ENCODE results near the gene PDE8A.
"Not testable (repeated sequence)": the region's sequence is repeated elsewhere in the genome, so short reads cannot be mapped to it uniquely, and the experiment has no call there.

PDE8A gene

DNA sequence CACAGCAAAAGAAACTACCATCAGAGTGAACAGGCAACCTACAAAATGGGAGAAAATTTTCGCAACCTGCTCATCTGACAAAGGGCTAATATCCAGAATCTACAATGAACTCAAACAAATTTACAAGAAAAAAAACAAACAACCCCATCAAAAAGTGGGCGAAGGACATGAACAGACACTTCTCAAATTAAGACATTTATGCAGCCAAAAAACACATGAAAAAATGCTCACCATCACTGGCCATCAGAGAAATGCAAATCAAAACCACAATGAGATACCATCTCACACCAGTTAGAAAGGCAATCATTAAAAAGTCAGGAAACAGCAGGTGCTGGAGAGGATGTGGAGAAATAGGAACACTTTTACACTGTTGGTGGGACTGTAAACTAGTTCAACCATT lies 30.1 kb downstream of the PDE8A start:
- DNase-seq = not testable (repeated sequence)

DNA sequence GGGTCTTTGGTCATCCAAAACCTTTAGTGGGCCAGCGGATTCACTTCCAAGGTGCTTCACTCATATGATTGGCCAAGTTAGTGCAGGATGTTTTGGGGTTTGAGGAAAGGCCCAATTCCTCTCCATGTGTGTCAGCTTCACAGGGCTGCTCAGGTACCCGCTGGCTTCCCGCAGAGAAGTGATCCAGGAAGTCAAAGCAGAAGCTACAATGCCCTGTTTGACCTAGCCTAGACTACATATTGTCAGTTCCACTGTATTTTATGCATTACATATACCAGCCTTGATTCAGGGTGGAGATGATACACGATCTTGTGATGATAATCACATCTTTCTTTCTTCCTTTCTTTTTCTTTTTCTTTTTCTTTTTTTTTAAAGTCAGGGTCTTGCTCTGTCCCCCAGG lies 32.1 kb downstream of the PDE8A start:
- DNase-seq = no peak

DNA sequence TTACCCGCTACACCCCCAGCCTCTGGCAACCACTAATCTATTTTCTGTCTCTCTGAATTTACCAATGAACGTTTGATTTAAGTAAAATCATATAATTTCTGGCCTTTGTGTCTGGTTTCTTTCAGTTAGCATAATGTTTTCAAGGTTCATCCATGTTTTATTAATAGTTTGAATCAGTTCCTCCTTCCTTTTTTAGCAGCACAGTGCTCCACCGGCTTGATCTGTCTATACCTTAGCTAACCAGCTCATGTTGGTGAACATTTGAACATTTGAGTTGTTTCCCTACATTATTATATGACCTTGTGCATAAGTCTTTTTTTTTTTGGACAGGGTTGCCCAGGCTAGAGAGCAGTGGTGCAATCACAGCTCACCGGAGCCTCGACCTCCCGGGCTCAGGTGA lies 33.3 kb downstream of the PDE8A start:
- DNase-seq = no peak

DNA sequence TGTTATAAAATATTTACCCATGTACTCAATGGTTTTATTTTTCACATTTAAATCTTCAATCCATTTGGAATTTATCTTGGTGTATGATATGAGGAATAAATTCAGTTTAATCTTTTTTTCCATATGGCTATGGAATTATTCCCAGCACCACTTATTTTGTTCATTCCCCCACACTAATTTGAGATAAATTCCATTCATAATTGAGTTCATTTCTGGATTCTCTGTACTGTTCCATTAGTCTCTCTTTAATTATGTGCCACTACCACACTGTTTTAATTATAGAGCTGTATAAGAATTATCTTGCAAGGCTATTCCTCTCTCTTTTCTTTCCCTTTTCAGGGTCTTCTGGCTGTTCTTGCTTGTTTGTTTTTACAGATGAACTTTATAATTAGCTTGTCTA lies 34.6 kb downstream of the PDE8A start:
- no peak for DNase-seq

DNA sequence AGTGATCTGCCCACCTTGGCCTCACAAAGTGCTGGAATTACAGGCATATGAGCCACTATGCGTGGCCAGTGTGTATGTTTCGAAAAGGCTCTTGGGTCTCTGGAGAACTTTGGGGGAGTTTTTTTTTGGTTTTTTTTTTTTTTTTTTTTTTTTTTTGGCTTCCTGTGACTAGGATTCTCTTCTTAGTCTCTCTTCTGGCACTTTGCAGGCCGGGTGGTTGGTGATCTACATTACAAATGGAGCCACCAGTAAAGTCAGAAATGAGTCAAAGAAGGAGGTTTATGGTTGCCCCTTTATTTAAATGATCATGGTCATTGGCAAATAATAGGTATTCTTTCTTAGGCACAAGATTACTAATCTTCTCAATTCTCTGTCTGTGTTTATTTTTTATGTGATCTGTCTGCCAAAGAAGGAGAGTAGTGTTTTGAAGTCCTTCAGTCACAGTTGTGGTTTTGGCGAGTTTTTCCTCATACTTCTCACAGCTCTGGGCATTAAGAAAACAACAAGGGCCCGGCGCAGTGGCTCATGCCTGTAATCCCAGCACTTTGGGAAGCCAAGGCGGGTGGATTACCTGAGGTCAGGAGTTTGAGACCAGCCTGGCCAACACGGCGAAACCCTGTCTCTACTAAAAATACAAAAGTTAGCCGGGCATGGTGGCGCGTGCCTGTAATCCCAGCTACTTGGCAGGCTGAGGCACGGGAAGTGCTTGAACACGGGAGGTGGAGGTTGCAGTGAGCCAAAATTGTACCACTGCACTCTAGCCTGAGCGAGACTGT lies 38.3 kb downstream of the PDE8A start:
- DNase-seq = no peak

DNA sequence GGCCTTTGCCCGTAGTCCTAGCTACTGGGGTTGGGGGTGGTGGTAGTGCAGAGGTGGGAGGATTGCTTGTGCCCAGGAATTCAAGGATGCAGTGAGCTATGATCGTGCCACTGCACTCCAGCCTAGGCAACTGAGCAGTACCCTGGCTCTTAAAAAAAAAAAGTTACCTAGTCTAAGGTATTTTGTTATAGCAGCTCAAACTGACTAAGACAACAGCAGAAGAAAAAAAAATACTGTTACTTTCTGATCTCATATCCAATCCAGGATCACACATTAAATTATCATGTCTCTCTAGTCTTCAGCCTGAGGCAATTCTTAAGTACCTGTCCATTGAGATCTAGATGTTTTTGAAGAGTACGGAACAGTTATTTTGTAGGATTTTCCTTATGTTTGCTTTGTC lies 39.8 kb downstream of the PDE8A start:
- DNase-seq = no peak

DNA sequence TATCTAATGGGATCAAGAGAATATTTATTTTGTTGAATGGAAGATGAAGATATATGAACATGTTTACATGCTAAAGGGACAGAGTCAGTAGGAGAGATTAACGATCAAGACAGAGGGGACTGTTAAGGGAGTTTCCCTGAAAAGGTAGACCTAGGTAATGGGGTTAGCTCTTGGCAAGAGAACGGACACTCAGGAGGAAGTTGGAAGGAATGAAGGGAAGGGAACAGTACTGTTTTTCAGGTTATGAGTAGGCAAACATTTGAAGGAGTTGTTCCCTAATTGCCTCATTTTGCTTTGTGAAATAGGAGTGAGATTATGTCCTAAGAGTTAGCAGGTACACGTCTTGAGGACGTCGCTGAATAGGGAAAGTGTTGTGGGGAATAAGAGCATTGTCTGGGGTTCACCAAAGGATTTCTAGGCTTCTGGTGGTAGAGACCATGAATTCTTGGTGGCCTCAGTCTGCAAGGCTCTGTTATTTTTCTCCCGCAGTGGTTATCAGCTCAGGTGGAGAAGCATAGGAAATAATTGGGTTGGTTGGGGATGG lies 41.3 kb downstream of the PDE8A start:
- no peak for DNase-seq

DNA sequence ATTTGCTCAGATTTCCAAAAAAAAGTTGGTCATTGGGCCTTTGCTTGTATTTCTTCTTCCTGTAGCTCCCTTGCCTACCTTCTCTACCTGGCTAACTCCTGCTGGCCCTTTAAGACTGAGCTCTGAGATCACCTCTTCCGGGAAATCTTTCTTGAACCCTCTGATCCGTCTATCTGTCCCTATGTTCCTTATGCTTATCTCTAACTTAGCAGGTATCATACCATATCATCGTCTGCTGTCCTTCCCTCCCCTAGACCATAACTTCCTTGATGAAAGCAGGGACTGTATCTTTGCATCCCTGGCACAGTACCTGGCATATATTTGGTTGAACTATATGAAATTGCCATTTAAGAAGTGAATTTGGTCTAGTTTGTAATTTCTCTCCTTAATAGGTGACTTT lies 42.3 kb downstream of the PDE8A start:
- no peak for DNase-seq

DNA sequence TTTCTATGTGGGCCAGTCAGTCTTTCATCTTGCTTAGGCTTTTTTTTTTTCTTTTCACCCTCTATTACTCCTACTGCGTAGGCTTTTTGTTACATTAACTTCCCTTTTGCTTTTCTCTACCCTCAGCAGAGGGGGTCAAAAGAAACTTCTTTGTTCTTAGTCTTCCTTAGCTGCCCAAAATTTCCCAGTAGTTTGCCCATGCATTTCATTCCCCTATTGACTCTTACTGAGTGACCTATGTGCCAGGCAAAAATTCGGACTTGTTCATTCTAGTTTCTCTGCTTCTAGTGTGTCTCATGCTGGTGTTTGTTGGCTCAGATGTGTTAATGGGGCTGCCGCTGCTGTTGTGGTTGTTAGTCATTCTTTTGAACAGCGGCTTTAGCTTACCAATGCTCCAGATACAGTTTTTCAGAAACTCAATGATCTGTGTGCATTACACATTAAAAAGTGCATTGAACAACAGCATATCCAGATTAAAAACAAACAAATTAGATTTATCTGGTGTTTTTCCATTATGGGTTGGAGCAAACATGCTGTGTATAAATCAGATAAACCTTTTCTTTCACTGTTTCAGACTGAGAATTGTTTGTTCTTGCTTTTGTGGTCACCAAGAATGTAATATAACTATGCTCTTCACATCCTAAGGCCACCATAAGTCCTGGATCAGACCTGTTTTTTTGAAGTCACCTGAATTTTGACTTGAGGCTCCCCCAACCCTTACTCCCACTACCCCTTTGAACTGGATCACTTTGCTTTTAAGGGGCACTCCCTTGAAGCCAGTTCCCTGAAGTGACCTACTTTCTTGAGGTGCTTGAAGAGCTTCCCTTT lies 43.1 kb downstream of the PDE8A start:
- DNase-seq = no peak

DNA sequence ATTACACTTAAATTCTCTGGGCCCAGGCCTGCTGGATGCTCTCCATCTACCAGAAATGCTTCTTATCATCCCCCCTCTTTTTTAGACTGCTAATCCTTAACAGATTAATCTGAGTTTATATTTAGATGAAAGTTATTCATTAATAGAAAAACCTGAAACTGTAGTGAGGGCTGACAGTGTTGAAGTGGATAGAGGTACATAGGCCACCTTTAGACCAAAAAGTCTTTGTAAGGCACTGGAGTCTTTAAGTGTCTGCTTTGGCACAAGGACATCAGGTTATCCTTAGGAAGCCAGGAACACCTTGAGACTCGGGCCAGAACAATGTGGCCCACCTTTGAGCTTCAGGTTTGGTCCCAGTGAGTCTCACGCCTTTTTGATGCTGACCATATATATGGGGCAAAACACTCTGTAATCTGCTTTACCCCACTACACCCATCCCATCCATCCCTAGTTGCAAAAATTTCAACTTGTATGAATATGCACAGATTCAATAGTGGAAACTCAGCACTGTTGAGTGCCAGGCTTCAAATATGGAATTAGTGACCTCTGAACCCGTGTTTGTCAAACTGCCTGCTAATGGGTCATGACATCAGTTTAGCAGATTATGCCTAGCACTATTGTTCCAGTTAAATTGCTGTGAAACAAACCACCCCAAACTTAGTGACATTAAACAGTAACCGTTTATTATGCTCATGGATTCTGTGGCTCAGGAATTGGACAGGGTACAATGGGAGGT lies 44.0 kb downstream of the PDE8A start:
- DNase-seq = no peak

DNA sequence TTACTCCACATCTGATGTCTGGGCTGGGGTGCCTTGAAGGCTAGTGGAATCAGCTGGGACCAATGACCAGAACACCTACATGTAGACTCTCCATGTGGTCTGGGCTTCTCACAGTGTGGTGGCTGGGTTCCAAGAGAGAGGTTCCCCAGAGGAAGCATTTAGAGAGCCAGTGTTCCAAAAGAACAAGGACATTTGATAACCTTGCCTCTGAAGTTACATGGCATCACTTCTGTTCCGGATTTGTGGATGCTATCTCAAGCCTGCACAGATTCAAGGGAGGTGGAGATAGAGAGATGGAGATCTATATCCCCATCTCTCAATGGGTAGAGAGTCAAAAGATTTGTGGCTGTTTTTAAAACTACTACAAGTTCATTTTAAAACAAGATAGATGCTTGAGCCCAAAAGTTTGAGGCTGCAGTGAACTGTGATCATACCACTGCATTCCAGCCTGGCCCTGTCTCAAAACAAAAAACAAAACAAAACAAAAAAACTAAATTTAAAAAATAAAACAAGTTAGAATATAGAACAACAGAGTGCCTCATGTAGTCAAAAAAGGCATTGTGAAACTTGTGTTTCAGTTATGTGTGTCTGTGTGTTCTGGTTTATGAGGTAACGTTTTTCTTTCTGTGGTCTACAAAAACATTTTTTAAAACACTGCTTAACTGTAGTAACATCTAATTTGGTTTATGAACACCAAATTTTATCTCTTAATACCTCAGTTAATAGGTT lies 44.8 kb downstream of the PDE8A start:
- DNase-seq = no peak

DNA sequence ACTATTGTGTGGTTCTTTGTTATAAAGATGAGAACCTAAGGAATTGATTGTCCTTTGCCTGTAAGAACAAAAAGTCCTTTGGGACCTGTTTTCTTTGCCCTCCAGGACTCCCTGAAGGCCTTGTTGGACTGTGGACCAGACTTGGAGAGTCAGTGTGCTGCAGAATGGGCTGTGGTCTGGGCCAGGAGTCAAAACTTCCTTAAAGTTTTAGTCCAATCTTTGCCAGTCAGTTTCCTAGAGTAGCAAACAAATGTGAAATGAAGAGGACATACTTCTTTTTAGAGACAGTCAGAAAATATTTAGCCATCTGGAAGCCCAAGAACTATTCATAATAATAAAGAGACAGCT lies 45.4 kb downstream of the PDE8A start:
- DNase-seq = no peak

DNA sequence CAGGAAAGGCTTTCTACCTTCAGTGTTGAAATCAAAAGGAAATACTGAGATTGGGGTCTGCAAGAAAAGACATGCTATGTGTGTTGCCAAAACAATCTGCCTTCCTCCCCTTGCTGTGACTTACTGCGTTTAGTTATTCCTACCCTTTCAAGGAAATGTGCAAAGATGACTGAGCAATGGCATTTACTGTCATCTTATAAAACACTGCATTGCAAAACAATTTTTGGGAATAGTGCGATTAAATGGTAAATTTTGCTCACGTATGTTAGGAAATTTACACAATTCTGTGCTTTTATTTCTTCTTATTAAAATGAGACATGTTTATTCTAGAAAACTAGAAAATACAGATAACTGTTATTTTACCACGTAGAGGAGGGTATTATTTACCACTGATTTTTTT lies 45.8 kb downstream of the PDE8A start:
- DNase-seq = no peak

DNA sequence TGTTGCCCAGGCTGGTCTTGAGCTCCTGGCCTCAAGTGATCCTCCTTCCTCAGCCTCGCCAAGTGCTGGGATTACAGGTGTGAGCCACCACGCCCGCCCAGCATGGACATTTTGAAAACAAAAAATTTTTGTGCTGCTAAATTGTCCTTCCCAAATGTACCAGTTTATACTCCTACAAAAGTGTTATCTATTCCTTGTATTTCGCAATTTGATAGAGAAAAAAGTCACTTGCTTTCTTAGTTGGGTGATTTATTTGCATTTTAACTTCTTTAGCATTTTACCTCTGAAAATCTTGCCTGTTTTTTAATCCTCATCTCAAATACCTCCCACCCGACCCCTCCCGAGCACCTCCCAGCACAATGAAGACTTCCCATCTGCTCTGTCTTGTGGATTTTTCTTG lies 46.8 kb downstream of the PDE8A start:
- DNase-seq = no peak

DNA sequence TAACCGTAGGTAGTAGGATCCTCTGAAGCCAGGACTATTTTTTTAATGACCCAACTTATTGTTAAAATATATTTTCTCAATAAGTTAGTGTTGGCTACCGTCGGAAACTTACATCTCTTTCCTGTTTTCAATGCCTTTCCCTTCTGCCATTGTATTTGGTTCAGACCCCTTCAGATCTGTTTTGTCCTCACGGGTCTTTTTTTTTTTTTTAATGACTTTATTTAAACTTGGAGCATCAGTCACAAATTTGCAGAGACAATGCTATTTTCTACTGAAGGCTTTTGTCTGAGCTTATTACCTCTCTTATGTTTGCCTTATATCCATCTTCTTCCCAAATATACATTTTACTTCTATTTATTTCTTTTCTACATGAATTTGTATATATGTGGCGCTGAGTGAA lies 47.6 kb downstream of the PDE8A start:
- DNase-seq = no peak

DNA sequence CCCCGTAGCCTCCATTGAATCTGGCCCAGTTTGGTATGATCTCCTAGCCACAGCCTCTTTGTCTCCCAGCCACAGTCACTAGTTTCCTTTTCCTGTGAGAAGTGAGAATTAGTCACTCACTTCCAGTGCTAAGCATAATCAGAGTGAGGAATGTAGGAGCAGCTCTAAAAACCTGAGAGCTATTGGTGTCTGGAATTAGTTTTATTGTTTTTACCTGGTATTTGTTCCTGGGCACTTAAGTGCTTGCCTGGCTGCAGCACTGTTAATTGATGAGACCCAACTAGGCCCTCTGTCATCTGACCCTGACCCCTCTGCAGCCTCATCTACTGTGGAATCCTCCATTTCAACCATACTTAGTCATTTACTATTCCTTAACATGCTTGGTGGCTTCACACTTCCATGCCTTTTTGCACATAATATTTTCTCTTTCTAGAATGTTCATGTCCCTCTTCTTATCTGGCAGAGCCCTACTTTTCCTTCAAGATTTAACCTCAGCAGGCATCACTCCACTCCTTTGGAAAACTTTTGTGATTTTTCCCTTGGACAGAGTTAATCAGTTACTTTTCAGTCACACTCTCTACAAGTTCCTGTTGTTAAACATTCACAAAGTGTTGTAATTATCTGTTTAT lies 48.8 kb downstream of the PDE8A start:
- DNase-seq = no peak

DNA sequence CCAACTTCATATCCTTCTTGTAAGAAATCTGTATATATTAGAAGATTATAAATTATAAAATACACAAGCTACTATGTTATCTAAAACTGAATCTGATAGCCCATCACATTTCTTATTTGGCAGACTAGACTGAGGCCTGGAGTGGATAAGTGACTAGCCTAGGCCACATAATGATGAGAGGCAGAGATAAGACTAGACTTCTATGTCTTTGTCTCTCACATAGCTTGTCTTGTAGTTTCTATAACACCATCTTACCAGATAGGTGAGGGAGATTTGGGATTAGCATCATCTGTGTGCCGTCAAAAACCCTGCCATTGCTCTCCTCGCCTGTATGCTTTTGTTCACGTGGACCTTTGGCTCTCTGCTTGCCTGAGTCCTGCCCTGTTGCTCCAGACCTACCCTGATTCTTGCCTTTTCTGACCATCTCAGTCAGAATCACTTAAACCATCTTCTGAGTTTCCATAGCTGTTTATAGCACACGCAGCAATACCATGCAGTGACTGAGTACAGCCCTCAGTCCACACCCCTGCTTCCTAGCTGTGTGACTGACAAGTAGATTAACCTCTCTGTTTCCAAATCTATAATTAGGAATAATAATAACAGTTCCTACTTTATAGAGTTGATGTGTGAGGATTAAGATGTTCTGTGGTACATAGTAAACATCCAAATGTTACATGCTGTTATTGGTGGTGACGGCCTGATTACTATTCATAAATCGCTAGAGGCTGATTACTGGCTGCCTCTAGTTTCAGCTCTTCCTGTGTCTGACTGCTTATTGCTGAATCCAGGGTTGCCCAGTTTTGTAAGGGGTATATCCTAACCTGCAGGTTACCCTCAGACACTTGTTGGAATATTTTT lies 49.7 kb downstream of the PDE8A start:
- DNase-seq = no peak

DNA sequence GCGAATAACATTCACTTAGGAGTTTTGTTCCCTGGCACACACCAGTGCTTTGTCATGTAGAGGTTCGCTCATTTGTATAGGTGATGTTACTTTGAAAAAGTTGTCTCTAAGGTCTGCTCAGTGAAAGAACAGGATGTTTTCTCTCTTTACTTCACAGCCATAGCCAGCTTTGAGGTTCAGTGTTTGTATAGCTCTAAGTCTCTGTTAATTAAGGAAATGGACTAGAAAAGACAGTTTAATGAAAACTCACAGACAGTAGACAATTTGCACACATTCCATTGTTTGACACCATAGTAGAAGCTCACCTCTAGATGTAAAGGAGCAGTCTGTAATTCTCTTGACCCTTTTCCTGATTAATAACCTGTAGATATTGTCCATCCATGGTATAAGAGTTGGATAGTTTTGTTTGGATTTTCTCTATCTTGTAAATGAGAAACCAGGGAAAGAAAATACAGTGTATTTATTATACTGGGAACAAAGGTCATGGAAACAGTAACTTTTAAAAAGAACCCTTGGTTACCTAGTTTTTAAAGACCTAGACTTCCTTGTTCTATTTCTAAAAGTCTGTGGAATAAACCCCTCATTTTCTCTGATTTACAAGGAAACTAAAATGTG lies 50.4 kb downstream of the PDE8A start:
- no peak for DNase-seq

DNA sequence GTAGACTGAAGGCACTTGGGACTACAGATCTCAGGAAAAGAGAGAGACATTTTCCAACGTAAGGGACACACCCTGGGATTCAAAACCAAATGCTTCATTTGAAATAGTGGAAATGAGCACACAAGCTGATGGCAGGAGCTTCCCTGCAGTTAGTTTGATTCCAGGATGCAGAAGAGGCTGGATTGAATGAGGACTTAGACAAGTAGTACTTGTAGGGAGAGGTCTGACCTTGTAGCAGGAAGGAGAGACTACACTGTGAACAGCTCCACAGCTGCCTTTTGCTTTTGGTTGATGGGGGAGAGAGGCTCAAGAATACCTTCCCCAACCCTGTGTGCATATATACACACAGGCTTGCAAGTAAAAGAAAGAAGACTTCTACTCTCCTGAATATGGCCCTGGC lies 51.5 kb downstream of the PDE8A start:
- no peak for DNase-seq

DNA sequence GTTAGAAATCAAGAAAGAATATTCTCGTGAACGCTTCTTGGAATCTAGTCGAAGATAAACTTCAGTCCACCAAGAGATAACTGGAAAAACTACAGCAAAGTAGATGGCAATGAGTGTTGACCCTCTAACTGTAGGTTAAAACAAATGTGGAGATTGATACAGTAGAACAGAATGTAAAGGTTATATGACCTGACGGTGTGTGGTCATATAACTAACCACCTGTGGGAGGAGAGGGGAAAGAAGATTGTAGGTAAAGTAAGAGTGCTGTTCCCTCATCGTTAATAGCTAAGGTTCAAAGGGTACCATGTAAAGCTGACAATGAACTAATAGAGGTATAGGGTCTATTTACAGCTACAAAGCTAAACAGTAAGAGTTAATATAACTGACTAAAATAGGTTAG lies 52.6 kb downstream of the PDE8A start:
- no peak for DNase-seq

DNA sequence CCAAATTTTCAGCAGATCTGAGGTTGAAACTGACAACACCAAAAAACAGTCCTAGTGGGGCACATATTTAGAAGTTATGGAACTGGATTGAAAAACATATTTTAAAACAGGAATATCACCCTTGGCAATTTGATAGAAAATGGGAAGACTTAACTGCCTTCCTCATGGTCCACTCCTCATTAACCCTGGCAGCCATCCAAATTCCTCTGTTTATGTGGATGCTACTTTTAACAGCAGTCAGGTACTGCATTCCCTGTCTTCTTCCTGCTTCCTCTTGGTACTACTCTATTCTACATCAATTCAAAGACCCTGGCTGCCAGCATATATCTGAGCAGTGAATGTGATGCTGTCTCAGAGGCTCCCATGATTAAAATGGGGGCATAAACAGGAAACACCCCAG lies 54.3 kb downstream of the PDE8A start:
- no peak for DNase-seq

All from NCI-H1694 (cell line).